Measurements from ENCODE around the gene ARHGEF26.

Gene ARHGEF26

DNA sequence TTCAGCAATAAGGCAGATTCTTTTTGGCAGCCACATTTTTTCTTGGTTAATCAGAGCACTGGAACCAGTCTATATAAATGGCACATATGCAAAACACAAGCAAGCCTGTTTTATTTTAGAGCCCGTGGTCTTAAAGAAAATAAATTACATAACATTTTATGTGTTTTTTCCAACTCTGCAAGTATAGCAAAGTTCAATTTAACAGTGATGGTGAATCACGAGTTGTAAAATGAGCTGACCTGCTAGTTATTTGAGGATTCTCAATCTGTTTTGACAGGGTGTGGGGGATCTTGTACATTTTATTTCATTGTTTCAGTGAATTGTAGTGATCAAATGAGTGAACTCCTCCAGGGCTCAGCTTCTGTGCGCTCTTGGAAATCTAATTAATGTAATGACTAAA is 2.7 kb downstream of the ARHGEF26 start:
- Histone ChIP-seq H3K36me3 (ENCODE audit: low read depth) (no peaks in the 10 kb centered on the region), H3K4me1 (ENCODE audit: insufficient read depth, poor library complexity, severe bottlenecking) (no peaks in the 10 kb centered on the region), H3K27me3 (ENCODE audit: insufficient read depth, poor library complexity, severe bottlenecking) (no peaks in the 10 kb centered on the region), H3K4me3 (ENCODE audit: severe bottlenecking) (no peak overlapping the region), H3K9me3 (ENCODE audit: severe bottlenecking) (no peaks in the 10 kb centered on the region), H3K27ac (ENCODE audit: poor library complexity, severe bottlenecking) (no peak overlapping the region)
- DNase-seq (ENCODE audit: low spot score): no peak
- ATAC-seq (ENCODE audit: low read depth): no peak
- TF ChIP-seq, protein P1, sequence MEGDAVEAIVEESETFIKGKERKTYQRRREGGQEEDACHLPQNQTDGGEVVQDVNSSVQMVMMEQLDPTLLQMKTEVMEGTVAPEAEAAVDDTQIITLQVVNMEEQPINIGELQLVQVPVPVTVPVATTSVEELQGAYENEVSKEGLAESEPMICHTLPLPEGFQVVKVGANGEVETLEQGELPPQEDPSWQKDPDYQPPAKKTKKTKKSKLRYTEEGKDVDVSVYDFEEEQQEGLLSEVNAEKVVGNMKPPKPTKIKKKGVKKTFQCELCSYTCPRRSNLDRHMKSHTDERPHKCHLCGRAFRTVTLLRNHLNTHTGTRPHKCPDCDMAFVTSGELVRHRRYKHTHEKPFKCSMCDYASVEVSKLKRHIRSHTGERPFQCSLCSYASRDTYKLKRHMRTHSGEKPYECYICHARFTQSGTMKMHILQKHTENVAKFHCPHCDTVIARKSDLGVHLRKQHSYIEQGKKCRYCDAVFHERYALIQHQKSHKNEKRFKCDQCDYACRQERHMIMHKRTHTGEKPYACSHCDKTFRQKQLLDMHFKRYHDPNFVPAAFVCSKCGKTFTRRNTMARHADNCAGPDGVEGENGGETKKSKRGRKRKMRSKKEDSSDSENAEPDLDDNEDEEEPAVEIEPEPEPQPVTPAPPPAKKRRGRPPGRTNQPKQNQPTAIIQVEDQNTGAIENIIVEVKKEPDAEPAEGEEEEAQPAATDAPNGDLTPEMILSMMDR (IDR thresholded peaks at IDR 0.05; ENCODE audit: poor library complexity, severe bottlenecking): no peak

DNA sequence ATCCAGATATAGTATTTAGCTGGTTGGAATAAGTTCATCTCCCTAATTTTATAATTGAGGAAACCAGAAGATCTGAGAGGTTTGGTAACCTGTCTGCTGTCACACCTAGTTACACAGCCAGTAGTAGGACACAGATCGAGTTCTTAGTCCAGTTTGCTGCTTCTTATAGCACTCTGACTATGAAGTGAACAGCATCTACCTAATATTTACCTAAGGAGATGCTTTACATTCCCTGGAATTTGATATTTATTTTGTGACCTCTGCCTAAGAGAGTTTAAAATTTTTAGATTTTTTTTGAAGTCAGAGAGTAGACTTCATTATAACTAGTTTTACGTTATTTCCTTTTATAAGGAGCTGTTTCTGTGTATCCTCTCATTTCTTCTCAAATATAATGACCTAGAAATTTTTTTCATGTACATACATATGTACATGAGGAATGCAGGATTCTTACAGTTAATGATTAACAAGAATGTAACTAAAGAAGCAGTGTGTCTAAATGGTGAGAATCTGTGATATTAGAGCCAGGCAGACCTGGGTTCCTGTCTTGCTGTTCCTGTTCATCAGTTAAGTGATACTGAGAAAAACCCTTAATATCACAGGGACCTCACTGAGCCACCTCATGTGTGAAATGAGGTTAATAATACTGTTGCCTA is 4.3 kb downstream of the ARHGEF26 start:
- no peak overlapping the region for H3K27ac ChIP-seq (ENCODE audit: poor library complexity, severe bottlenecking)

DNA sequence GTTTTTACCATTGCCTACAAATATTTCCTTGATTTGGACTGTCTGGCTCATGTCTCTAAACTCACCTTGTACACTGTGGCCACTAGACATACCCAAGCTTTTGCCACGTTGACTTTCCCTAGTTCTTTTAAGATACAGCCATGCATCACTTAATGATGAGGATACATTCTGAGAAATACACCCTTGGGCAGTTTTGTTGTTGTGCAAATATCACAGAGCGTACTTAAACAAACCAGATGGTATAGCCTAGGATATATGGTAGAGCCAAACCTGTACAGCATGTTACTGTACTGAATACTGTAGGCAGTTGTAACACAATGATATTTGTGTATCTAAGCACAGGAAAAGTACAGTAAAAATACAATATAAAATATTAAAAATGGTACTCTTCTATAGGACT is 5.5 kb downstream of the ARHGEF26 start:
- Histone ChIP-seq H3K27ac (ENCODE audit: poor library complexity, severe bottlenecking) (no peak overlapping the region), H3K9me3 (ENCODE audit: severe bottlenecking) (no peaks in the 10 kb centered on the region), H3K36me3 (ENCODE audit: low read depth) (no peaks in the 10 kb centered on the region), H3K4me1 (ENCODE audit: insufficient read depth, poor library complexity, severe bottlenecking) (no peaks in the 10 kb centered on the region), H3K4me3 (ENCODE audit: severe bottlenecking) (no peak overlapping the region), H3K27me3 (ENCODE audit: insufficient read depth, poor library complexity, severe bottlenecking) (no peaks in the 10 kb centered on the region)
- TF ChIP-seq, protein P1 (IDR thresholded peaks at IDR 0.05; ENCODE audit: poor library complexity, severe bottlenecking): no peak
- ATAC-seq (ENCODE audit: low read depth) (no peak), DNase-seq (ENCODE audit: low spot score) (no peak)

More for the DNA sequence above, 4.3 kb downstream of the ARHGEF26 start:
- Histone ChIP-seq H3K36me3 (ENCODE audit: low read depth) (no peaks in the 10 kb centered on the region), H3K27me3 (ENCODE audit: insufficient read depth, poor library complexity, severe bottlenecking) (no peaks in the 10 kb centered on the region), H3K4me1 (ENCODE audit: insufficient read depth, poor library complexity, severe bottlenecking) (no peaks in the 10 kb centered on the region), H3K4me3 (ENCODE audit: severe bottlenecking) (no peak overlapping the region), H3K9me3 (ENCODE audit: severe bottlenecking) (no peaks in the 10 kb centered on the region)
- ATAC-seq (ENCODE audit: low read depth) (no peak), DNase-seq (ENCODE audit: low spot score) (no peak)
- TF ChIP-seq, protein P1 (IDR thresholded peaks at IDR 0.05; ENCODE audit: poor library complexity, severe bottlenecking): no peak

DNA sequence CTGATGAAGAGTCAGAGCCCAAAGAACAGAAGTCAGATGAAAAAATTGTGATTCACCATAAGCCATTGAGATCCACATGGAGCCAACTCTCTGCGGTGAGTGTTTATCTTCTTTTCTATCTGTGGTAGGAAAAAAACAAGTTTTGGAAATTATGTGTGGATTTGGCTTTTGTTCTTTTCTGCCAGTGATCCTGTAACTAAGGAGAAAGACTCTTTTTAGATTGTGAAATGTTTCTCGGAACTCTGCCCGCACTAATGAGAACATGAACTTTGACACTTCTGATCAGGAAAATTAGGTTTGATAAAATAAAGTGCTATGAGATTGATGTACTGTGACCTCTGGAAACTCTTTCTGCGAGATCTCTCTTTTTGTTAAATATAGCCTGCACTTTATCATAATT is 8.4 kb downstream of the ARHGEF26 start:
- no peak for DNase-seq (ENCODE audit: low spot score)
- no peak for ATAC-seq (ENCODE audit: low read depth)
- Histone ChIP-seq H3K27me3 (ENCODE audit: insufficient read depth, poor library complexity, severe bottlenecking) (no peaks in the 10 kb centered on the region), H3K27ac (ENCODE audit: poor library complexity, severe bottlenecking) (no peak overlapping the region), H3K36me3 (ENCODE audit: low read depth) (no peaks in the 10 kb centered on the region), H3K4me3 (ENCODE audit: severe bottlenecking) (no peak overlapping the region), H3K4me1 (ENCODE audit: insufficient read depth, poor library complexity, severe bottlenecking) (no peaks in the 10 kb centered on the region), H3K9me3 (ENCODE audit: severe bottlenecking) (no peaks in the 10 kb centered on the region)
- TF ChIP-seq, protein P1 (IDR thresholded peaks at IDR 0.05; ENCODE audit: poor library complexity, severe bottlenecking): no peak

DNA sequence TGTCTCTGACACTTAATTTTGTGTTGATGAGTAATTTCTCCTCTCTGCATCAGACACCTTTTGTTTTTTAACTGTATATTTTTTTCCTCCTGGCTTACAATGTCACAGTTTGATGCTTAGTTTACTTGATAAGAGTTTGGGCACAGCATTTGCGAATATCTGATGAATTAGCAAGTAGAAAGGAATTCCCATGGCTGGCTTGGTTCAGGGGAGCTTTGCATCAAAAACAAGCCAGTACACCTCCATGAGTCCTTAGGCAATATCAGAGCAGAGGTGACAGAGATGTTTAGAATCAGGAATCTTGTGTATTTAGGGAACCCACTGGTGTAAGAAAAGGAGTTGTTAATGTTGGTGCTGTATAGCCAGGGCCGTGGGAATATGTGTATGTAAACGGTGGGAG is 9.3 kb downstream of the ARHGEF26 start:
- Histone ChIP-seq H3K9me3 (ENCODE audit: severe bottlenecking) (no peaks in the 10 kb centered on the region), H3K4me3 (ENCODE audit: severe bottlenecking) (no peak overlapping the region), H3K4me1 (ENCODE audit: insufficient read depth, poor library complexity, severe bottlenecking) (no peaks in the 10 kb centered on the region), H3K27me3 (ENCODE audit: insufficient read depth, poor library complexity, severe bottlenecking) (no peaks in the 10 kb centered on the region), H3K27ac (ENCODE audit: poor library complexity, severe bottlenecking) (no peak overlapping the region), H3K36me3 (ENCODE audit: low read depth) (no peaks in the 10 kb centered on the region)
- DNase-seq (ENCODE audit: low spot score) (no peak), ATAC-seq (ENCODE audit: low read depth) (no peak)
- TF ChIP-seq, protein P1 (IDR thresholded peaks at IDR 0.05; ENCODE audit: poor library complexity, severe bottlenecking): no peak
